Neural progenitor cell (in vitro differentiated cells): ENCODE measurements around the gene KMT2C. TPM values are rescaled to one million over a fixed set of nuclear protein-coding genes. Genes with fewer than 3 reads are reported as not detected.

Experiments
- DNase-seq: peaks from one replicate; pipeline ENCODE4 v3.0.0-alpha.2; 2016; ENCODE audit warnings: low spot score
- H2AFZ ChIP-seq: fragments of 200-600 bp; sonication (generic); replicated peaks from 2 replicates; pipeline ENCODE4 v1.6.1; 2016; ENCODE audit warnings: antibody characterized with exemption
- H3F3A ChIP-seq: fragments of 200-600 bp; sonication (generic); 2 replicates; pipeline ENCODE4 v1.6.1; 2016; ENCODE audit warnings: antibody characterized with exemption, low read depth
- H3K27ac ChIP-seq: fragments of 200-600 bp; sonication (generic); 2 replicates; pipeline ENCODE4 v1.5.1; 2016; ENCODE audit warnings: mild to moderate bottlenecking
- H3K27me3 ChIP-seq: fragments of 200-600 bp; sonication (generic); 2 replicates; pipeline ENCODE4 v1.6.1; 2016; ENCODE audit warnings: mild to moderate bottlenecking, moderate library complexity
- H3K36me3 ChIP-seq: fragments of 200-600 bp; sonication (generic); 2 replicates; pipeline ENCODE4 v1.5.1; 2016
- H3K4me1 ChIP-seq: fragments of 200-600 bp; sonication (generic); 2 replicates; pipeline ENCODE4 v1.6.1; 2016; ENCODE audit warnings: mixed run types
- H3K4me2 ChIP-seq: fragments of 200-600 bp; sonication (generic); 2 replicates; pipeline ENCODE4 v1.6.1; 2016
- H3K4me3 ChIP-seq: fragments of 200-600 bp; sonication (generic); 2 replicates; pipeline ENCODE4 v1.5.1; 2016
- H3K79me2 ChIP-seq: fragments of 200-600 bp; sonication (generic); 2 replicates; pipeline ENCODE4 v1.6.1; 2016; ENCODE audit warnings: low read depth
- H3K9ac ChIP-seq: fragments of 200-600 bp; sonication (generic); 2 replicates; pipeline ENCODE4 v1.6.1; 2016
- H3K9me3 ChIP-seq: fragments of 200-600 bp; sonication (generic); 2 replicates; pipeline ENCODE4 v1.5.1; 2016; ENCODE audit warnings: low read depth
- H4K20me1 ChIP-seq: fragments of 200-600 bp; sonication (generic); 2 replicates; pipeline ENCODE4 v1.6.1; 2016; ENCODE audit warnings: low read depth
- H3K27ac Mint-ChIP-seq: 3 replicates; pipeline ENCODE4 v1.8.0; 2021; ENCODE audit warnings: mixed read lengths
- H3K27me3 Mint-ChIP-seq: 2 replicates; pipeline ENCODE4 v1.8.0; 2022; ENCODE audit warnings: low read depth, mild to moderate bottlenecking, inconsistent platforms, moderate library complexity, mixed read lengths; ENCODE audit not compliant: insufficient read depth
- H3K36me3 Mint-ChIP-seq: 3 replicates; pipeline ENCODE4 v1.8.0; 2021; ENCODE audit warnings: mixed read lengths
- H3K4me1 Mint-ChIP-seq: 3 replicates; pipeline ENCODE4 v1.8.0; 2021; ENCODE audit warnings: mixed read lengths
- H3K4me3 Mint-ChIP-seq: 3 replicates; pipeline ENCODE4 v1.8.0; 2021; ENCODE audit warnings: mild to moderate bottlenecking, moderate library complexity, mixed read lengths
- H3K9me3 Mint-ChIP-seq: 3 replicates; pipeline ENCODE4 v1.8.0; 2020; ENCODE audit warnings: mixed read lengths
- EZH2 ChIP-seq: fragments of 200-600 bp; sonication (generic); IDR thresholded peaks from 2 replicates; pipeline ENCODE4 v1.6.1; 2017; ENCODE audit warnings: antibody characterized with exemption, mild to moderate bottlenecking, moderate library complexity
- EZH2phosphoT487 ChIP-seq: fragments of 200-600 bp; sonication (generic); IDR thresholded peaks from 2 replicates; pipeline ENCODE4 v1.6.1; 2017; ENCODE audit warnings: antibody characterized with exemption
- total RNA-seq: library from RNA; depleted of rRNA; stranded (reverse); fragments of >200 nt; gene quantifications from 2 replicates; pipeline ENCODE4 v1.2.3, GENCODE V29; 2015; ENCODE audit warnings: low replicate concordance
- TF ChIP-seq, protein P1 (sequence below): fragments of 200-600 bp; sonication (generic); IDR thresholded peaks from 2 replicates; pipeline ENCODE4 v1.5.1; 2017; ENCODE audit warnings: antibody characterized with exemption, mild to moderate bottlenecking

KMT2C gene
- total RNA-seq, 1 donor from 2014 or later: 26.4 TPM

DNA sequence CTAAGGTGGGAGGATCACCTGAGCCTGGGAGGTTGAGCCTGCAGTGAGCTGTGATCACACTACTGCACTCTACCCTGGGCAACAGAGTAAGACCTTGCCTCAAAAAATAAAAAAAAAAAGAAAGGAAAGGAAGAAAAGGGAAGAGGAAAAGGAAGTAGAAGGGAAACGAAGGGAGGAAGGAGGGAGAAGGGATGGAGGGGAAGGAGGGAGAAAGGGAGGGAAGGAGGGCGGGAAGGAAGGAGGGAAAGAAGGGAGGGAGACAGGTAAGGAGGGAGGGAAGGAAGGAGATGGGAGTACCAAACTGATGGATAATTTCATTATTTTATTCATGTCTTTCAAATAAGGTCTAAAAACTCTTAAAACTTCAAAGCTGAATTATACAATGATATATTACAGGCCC is 106.3 kb downstream of the KMT2C start:
- H3K79me2 ChIP-seq: peaks cover 38% of the 10 kb centered on the region
- H3K27ac ChIP-seq: no peak overlapping the region
- TF ChIP-seq, protein P1, sequence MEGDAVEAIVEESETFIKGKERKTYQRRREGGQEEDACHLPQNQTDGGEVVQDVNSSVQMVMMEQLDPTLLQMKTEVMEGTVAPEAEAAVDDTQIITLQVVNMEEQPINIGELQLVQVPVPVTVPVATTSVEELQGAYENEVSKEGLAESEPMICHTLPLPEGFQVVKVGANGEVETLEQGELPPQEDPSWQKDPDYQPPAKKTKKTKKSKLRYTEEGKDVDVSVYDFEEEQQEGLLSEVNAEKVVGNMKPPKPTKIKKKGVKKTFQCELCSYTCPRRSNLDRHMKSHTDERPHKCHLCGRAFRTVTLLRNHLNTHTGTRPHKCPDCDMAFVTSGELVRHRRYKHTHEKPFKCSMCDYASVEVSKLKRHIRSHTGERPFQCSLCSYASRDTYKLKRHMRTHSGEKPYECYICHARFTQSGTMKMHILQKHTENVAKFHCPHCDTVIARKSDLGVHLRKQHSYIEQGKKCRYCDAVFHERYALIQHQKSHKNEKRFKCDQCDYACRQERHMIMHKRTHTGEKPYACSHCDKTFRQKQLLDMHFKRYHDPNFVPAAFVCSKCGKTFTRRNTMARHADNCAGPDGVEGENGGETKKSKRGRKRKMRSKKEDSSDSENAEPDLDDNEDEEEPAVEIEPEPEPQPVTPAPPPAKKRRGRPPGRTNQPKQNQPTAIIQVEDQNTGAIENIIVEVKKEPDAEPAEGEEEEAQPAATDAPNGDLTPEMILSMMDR: no peak
- no peak for TF ChIP-seq EZH2phosphoT487
- TF ChIP-seq EZH2: no peak
- H3F3A ChIP-seq: no peaks in the 10 kb centered on the region
- Mint-ChIP-seq H3K36me3 (peaks cover 18% of the 10 kb centered on the region), H3K27me3 (peaks cover 2% of the 10 kb centered on the region), H3K9me3 (no peaks in the 10 kb centered on the region), H3K4me1 (no peaks in the 10 kb centered on the region), H3K27ac (no peak overlapping the region), H3K4me3 (no peak overlapping the region)
- H3K4me1 ChIP-seq: no peaks in the 10 kb centered on the region
- H3K27me3 ChIP-seq: no peaks in the 10 kb centered on the region
- H2AFZ ChIP-seq: no peak overlapping the region
- no peak for DNase-seq
- no peak overlapping the region for H3K4me3 ChIP-seq
- H3K9me3 ChIP-seq: no peaks in the 10 kb centered on the region
- H3K9ac ChIP-seq: no peak overlapping the region
- H3K36me3 ChIP-seq: peaks cover 5% of the 10 kb centered on the region
- H4K20me1 ChIP-seq: peaks cover 4% of the 10 kb centered on the region
- H3K4me2 ChIP-seq: no peak overlapping the region

GRCh38 chr7:152328234-152328633 is 107.6 kb downstream of the KMT2C start:
- Histone ChIP-seq H3K36me3 (peaks cover 5% of the 10 kb centered on the region), H4K20me1 (peaks cover 4% of the 10 kb centered on the region), H3K79me2 (peaks cover 27% of the 10 kb centered on the region), H3K4me2 (no peak overlapping the region), H3K27ac (no peak overlapping the region), H3K4me3 (no peak overlapping the region), H3K4me1 (no peaks in the 10 kb centered on the region), H3K9me3 (no peaks in the 10 kb centered on the region), H3K27me3 (no peaks in the 10 kb centered on the region), H3F3A (no peaks in the 10 kb centered on the region), H2AFZ (no peak overlapping the region), H3K9ac (no peak overlapping the region)
- Mint-ChIP-seq H3K4me3 (no peak overlapping the region), H3K9me3 (no peaks in the 10 kb centered on the region), H3K27ac (no peak overlapping the region), H3K4me1 (no peaks in the 10 kb centered on the region), H3K36me3 (peaks cover 18% of the 10 kb centered on the region), H3K27me3 (peaks cover 2% of the 10 kb centered on the region)
- no peak for DNase-seq
- no peak for TF ChIP-seq EZH2phosphoT487
- TF ChIP-seq, protein P1: no peak
- TF ChIP-seq EZH2: no peak

GRCh38 chr7:152315845-152316244 is 120.0 kb downstream of the KMT2C start:
- H3K79me2 ChIP-seq: peaks cover 49% of the 10 kb centered on the region
- no peak overlapping the region for H2AFZ ChIP-seq
- Mint-ChIP-seq H3K4me1 (no peaks in the 10 kb centered on the region), H3K27ac (no peak overlapping the region), H3K4me3 (no peak overlapping the region), H3K27me3 (no peaks in the 10 kb centered on the region), H3K36me3 (peaks cover 13% of the 10 kb centered on the region), H3K9me3 (peaks cover 9% of the 10 kb centered on the region)
- H3K4me2 ChIP-seq: no peak overlapping the region
- no peaks in the 10 kb centered on the region for H3F3A ChIP-seq
- no peak overlapping the region for H3K4me3 ChIP-seq
- no peaks in the 10 kb centered on the region for H3K36me3 ChIP-seq
- DNase-seq: no peak
- H3K9me3 ChIP-seq: no peaks in the 10 kb centered on the region
- H4K20me1 ChIP-seq: no peaks in the 10 kb centered on the region
- TF ChIP-seq EZH2phosphoT487: no peak
- TF ChIP-seq EZH2: no peak
- TF ChIP-seq, protein P1: no peak
- H3K27ac ChIP-seq: no peak overlapping the region
- H3K4me1 ChIP-seq: no peaks in the 10 kb centered on the region
- H3K27me3 ChIP-seq: no peaks in the 10 kb centered on the region
- H3K9ac ChIP-seq: no peak overlapping the region
